Karpas-422 (cell line): ENCODE results near the gene AP5B1. TPM values are rescaled to one million over a fixed set of nuclear protein-coding genes. Genes with fewer than 3 reads are reported as not detected.
"Not testable (repeated sequence)": the region's sequence is repeated elsewhere in the genome, so short reads cannot be mapped to it uniquely, and the experiment has no call there.

Experiments used
- DNase-seq: peaks from one replicate; pipeline ENCODE4 v3.0.0-alpha.2; 2015
- H2AFZ ChIP-seq: fragments of 200-600 bp; sonication (generic); 2 replicates; pipeline ENCODE4 v1.6.1; 2014; ENCODE audit warnings: antibody characterized with exemption, low read length, mixed read lengths
- H3K27ac ChIP-seq: fragments of 200-600 bp; sonication (generic); 2 replicates; pipeline ENCODE4 v1.5.1; 2014; ENCODE audit warnings: mild to moderate bottlenecking, low read length, moderate library complexity
- H3K27me3 ChIP-seq: fragments of 200-600 bp; sonication (generic); 2 replicates; pipeline ENCODE4 v1.6.1; 2014; ENCODE audit warnings: low read length, mixed read lengths
- H3K36me3 ChIP-seq: fragments of 200-600 bp; sonication (generic); 2 replicates; pipeline ENCODE4 v1.6.1; 2014; ENCODE audit warnings: low read length, mixed read lengths; ENCODE audit not compliant: insufficient read depth
- H3K4me1 ChIP-seq: fragments of 200-600 bp; sonication (generic); 2 replicates; pipeline ENCODE4 v1.6.1; 2014; ENCODE audit warnings: mild to moderate bottlenecking, low read length, mixed read lengths
- H3K4me2 ChIP-seq: fragments of 200-600 bp; sonication (generic); 2 replicates; pipeline ENCODE4 v1.6.1; 2014; ENCODE audit warnings: low read length, low read depth, mild to moderate bottlenecking; ENCODE audit not compliant: poor library complexity, severe bottlenecking
- H3K4me3 ChIP-seq: fragments of 200-600 bp; sonication (generic); 2 replicates; pipeline ENCODE4 v1.5.1; 2014; ENCODE audit warnings: mild to moderate bottlenecking, antibody characterized with exemption, low read length, mixed read lengths
- H3K79me2 ChIP-seq: fragments of 200-600 bp; sonication (generic); 2 replicates; pipeline ENCODE4 v1.6.1; 2014; ENCODE audit warnings: mild to moderate bottlenecking, low read length, mixed read lengths
- H3K9ac ChIP-seq: fragments of 200-600 bp; sonication (generic); 2 replicates; pipeline ENCODE4 v1.6.0; 2014; ENCODE audit warnings: low read length
- H3K9me2 ChIP-seq: fragments of 200-600 bp; sonication (generic), shearing (Covaris generic); replicated peaks from 2 replicates; pipeline ENCODE4 v1.6.0; 2014; ENCODE audit warnings: mild to moderate bottlenecking, low read length, moderate library complexity; ENCODE audit not compliant: insufficient read depth
- H3K9me3 ChIP-seq: fragments of 300-700, 200-600 bp; sonication (generic); 2 replicates; pipeline ENCODE4 v1.6.1; 2014; ENCODE audit warnings: low read length, mixed read lengths
- H4K20me1 ChIP-seq: fragments of 200-600 bp; sonication (generic); 2 replicates; pipeline ENCODE4 v1.6.1; 2014; ENCODE audit warnings: mild to moderate bottlenecking, antibody characterized with exemption, low read length, low read depth; ENCODE audit not compliant: insufficient read depth
- total RNA-seq: library from RNA; depleted of rRNA; stranded (reverse); fragments of >200 nt; shearing (Covaris generic); gene quantifications from 2 replicates; pipeline ENCODE4 v1.2.3, GENCODE V29; 2014; ENCODE audit warnings: low replicate concordance

AP5B1 gene
- total RNA-seq, 1 experiment from 2014 or later, result 11.1 TPM

DNA sequence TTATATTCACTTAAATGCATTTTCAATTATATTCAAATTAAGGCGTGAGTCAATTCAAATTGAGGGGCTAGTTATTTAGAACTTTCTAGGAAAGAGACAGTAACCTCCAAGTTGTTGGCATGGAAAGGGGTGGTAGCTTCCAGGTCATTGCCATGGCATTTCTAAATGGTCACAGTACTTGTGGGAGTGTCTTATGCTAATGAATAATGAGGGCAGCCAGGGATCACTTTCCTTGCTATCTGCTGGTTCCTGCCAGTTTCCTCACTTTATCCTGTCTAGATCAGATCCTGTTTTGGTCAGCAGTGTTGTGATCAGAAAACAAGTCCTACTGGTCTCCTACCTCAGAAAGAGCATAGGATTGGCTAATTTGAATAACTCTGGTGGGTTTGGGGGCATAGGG lies 38.4 kb downstream of the AP5B1 start:
- Histone ChIP-seq H3K36me3 (no peaks in the 10 kb centered on the region), H3K79me2 (no peaks in the 10 kb centered on the region), H4K20me1 (no peaks in the 10 kb centered on the region), H3K4me1 (peaks cover 8% of the 10 kb centered on the region), H3K9me2 (no peaks in the 10 kb centered on the region), H2AFZ (no peak overlapping the region), H3K4me2 (no peak overlapping the region), H3K27me3 (no peaks in the 10 kb centered on the region), H3K27ac (no peak overlapping the region), H3K9ac (no peak overlapping the region), H3K9me3 (no peaks in the 10 kb centered on the region), H3K4me3 (no peak overlapping the region)
- DNase-seq, result no peak

DNA sequence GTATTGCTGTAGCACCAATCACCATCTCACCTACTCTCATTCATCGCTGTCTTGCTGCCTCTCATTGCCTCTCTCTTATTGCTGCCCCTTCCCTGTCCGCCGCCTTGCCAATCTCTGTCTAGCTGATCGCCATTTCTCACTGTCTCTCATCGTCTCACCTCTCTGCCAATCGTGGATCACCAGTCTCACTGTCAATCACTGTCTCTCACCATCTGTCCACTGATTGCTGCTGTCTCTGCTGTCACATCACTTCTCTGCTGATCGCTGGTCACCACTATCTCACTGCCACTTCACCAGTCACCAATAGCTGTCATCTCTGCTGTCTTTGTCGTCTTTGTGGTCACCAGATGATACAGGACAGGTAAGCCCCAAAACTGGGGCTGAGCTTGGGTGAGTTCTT lies 39.6 kb downstream of the AP5B1 start:
- H3K4me2 ChIP-seq, result no peak overlapping the region
- H3K27ac ChIP-seq, result no peak overlapping the region
- no peak for DNase-seq
- H3K4me1 ChIP-seq, result peaks cover 8% of the 10 kb centered on the region
- peaks cover 6% of the 10 kb centered on the region for H3K9me3 ChIP-seq
- H2AFZ ChIP-seq, result no peak overlapping the region
- H4K20me1 ChIP-seq, result no peaks in the 10 kb centered on the region
- H3K79me2 ChIP-seq, result no peaks in the 10 kb centered on the region
- H3K27me3 ChIP-seq, result 0 out of 2 replicates have a peak, but pooled peaks cover 4% of the 10 kb centered on the region
- H3K9me2 ChIP-seq, result no peaks in the 10 kb centered on the region
- H3K4me3 ChIP-seq, result no peak overlapping the region
- H3K36me3 ChIP-seq, result no peaks in the 10 kb centered on the region
- H3K9ac ChIP-seq, result no peak overlapping the region

DNA sequence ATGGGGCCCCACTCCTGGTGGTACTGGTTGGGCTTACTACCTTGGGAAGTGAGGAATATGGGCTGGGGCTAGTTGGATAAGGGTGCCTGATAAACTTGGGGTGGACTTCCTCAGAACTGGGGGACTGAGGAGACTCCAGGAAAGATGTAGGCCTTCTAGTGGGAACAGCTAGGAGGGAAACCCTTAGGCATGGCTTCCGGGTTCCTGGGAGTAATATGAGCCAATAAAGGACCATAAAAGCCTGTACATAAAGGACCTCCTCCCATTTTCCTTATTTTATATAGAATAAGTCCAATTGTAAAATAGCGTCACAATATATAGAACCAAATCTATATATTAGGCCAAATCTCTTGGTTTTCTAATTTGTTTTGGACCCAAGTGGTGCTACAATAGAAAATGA lies 41.8 kb downstream of the AP5B1 start:
- no peaks in the 10 kb centered on the region for H3K79me2 ChIP-seq
- no peaks in the 10 kb centered on the region for H3K36me3 ChIP-seq
- H3K27ac ChIP-seq, result no peak overlapping the region
- no peak overlapping the region for H3K9ac ChIP-seq
- H3K4me2 ChIP-seq, result no peak overlapping the region
- H3K4me3 ChIP-seq, result no peak overlapping the region
- H4K20me1 ChIP-seq, result no peaks in the 10 kb centered on the region
- H3K27me3 ChIP-seq, result 0 out of 2 replicates have a peak, but pooled peaks cover 4% of the 10 kb centered on the region
- H2AFZ ChIP-seq, result no peak overlapping the region
- H3K4me1 ChIP-seq, result no peaks in the 10 kb centered on the region
- no peaks in the 10 kb centered on the region for H3K9me2 ChIP-seq
- H3K9me3 ChIP-seq, result peaks cover 6% of the 10 kb centered on the region
- DNase-seq, result no peak

DNA sequence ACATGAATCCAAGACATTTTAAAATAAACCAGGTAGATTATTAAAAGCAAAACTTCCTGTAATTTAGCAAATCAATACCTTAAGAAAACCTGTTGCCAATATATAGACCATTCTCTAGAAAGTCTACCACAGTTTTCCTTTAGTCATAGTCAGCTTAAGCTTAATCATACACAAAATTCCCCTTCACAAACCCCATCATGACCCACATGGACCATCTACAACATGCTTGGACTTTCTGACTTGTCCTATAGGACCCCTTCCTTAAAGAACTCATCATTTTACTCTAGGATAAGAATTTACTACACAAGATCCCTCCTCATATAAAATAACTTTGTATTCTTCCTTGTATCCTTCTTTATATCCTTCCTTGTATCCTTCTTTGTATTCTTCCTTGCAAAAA lies 44.0 kb downstream of the AP5B1 start:
- Histone ChIP-seq H3K4me3 (no peak overlapping the region), H3K9me2 (no peaks in the 10 kb centered on the region), H3K36me3 (no peaks in the 10 kb centered on the region), H3K4me1 (no peaks in the 10 kb centered on the region), H3K9me3 (peaks cover 6% of the 10 kb centered on the region), H3K9ac (no peak overlapping the region), H3K27ac (no peak overlapping the region), H3K79me2 (no peaks in the 10 kb centered on the region), H3K4me2 (no peak overlapping the region), H2AFZ (no peak overlapping the region), H3K27me3 (0 out of 2 replicates have a peak, but pooled peaks cover 4% of the 10 kb centered on the region), H4K20me1 (no peaks in the 10 kb centered on the region)
- DNase-seq, result no peak

DNA sequence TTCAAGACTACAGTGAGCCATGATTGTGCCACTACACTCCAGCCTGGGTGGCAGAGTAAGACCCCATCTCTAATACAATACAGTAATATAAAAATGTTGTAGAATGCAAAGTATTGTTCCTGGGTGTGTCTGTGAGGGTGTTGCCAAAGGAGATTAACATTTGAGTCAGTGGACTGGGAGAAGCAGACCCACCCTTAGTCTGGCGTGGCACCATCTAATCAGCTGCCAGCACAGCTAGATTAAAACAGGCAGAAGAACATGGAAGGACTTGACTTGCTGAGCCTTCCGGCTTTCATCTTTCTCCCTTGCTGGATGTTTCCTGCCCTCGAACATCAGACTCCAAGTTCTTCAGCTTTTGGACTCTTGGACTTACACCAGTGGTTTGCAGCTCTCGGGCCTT lies 45.7 kb downstream of the AP5B1 start:
- H3K79me2 ChIP-seq, H3K36me3 ChIP-seq, H2AFZ ChIP-seq, H3K9me2 ChIP-seq, H3K4me1 ChIP-seq, H3K4me3 ChIP-seq, H4K20me1 ChIP-seq, H3K27ac ChIP-seq, DNase-seq, H3K4me2 ChIP-seq, H3K9me3 ChIP-seq, H3K9ac ChIP-seq, H3K27me3 ChIP-seq: not testable (repeated sequence)

DNA sequence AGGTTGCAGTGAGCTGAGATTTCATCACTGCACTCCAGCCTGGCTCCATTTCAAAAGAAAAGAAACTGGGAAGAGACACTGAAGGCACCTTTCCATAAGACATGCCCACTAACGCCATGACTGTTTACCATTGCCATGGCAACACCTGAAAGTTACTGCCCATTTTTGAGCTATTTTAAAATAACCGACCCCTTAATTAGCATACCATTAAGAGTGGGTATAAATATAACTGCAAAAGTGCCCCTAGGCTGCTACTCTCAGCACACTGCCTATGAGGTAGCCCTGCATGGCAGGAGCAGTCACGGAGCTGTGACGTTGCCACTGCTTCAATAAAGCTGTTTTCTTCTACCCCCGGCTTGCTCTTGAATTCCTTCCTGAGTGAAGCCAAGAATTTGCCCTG lies 50.3 kb downstream of the AP5B1 start:
- Histone ChIP-seq H3K9me2 (no peaks in the 10 kb centered on the region), H3K9me3 (no peaks in the 10 kb centered on the region), H3K27me3 (no peaks in the 10 kb centered on the region), H3K4me1 (peaks cover 4% of the 10 kb centered on the region; the same call in 1 of the 2 replicates), H3K4me3 (no peak overlapping the region), H3K36me3 (no peaks in the 10 kb centered on the region), H2AFZ (no peak overlapping the region), H3K27ac (no peak overlapping the region), H3K4me2 (no peak overlapping the region), H3K79me2 (no peaks in the 10 kb centered on the region), H4K20me1 (no peaks in the 10 kb centered on the region), H3K9ac (no peak overlapping the region)
- peak; percentile 45 for DNase-seq

DNA sequence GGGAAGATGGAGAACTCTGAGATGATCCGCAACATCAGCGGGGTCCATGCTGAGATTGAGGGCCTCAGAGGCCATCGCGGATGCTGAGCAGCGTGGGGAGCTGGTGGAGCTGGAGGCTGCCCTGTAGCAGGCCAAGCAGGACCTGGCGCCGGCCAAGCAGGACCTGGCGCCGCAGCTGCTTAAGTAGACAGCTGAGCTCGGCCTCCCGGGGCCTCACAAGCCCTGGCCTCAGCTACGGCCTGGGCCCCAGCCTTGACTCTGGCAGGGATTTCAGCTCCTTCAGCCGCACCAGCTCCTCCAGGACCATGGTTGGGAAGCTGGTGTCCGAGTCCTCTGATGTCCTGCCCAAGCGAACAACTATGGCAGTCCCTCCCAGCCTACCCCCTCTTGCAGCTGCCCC lies 52.9 kb downstream of the AP5B1 start:
- no peak overlapping the region for H3K27ac ChIP-seq
- no peak for DNase-seq
- no peaks in the 10 kb centered on the region for H3K9me3 ChIP-seq
- no peak overlapping the region for H3K4me3 ChIP-seq
- H3K4me2 ChIP-seq, result no peak overlapping the region
- no peaks in the 10 kb centered on the region for H3K9me2 ChIP-seq
- H3K4me1 ChIP-seq, result peaks cover 4% of the 10 kb centered on the region; the same call in 1 of the 2 replicates
- no peaks in the 10 kb centered on the region for H3K27me3 ChIP-seq
- H3K9ac ChIP-seq, result no peak overlapping the region
- no peak overlapping the region for H2AFZ ChIP-seq
- H3K36me3 ChIP-seq, result no peaks in the 10 kb centered on the region
- H3K79me2 ChIP-seq, result no peaks in the 10 kb centered on the region
- H4K20me1 ChIP-seq, result no peaks in the 10 kb centered on the region

DNA sequence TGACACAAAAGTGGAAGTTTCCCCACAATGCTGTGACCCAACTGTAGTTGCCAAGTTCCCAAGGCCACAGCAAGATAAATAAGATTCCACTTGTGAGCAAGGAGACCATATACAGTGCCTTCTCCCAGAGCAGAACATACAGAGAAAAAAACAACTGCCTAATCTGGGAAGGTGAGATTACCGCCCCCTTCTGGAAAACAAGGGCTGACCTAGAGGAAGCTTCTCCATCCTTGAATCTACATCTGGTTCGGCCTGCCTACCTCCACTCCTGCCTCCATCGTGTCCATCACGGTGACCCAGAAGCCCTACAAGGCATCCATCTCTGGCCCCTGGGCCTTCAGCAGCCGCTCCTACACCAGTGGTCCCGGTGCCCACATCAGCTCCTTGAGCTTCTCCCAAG lies 54.1 kb downstream of the AP5B1 start:
- Histone ChIP-seq H3K4me1 (peaks cover 4% of the 10 kb centered on the region; the same call in 1 of the 2 replicates), H3K27me3 (no peaks in the 10 kb centered on the region), H3K9me3 (no peaks in the 10 kb centered on the region), H3K9me2 (no peaks in the 10 kb centered on the region), H2AFZ (peak overlapping the region; percentile 26; the same call in 1 of the 2 replicates), H3K27ac (no peak overlapping the region), H3K36me3 (no peaks in the 10 kb centered on the region), H3K4me3 (no peak overlapping the region), H3K79me2 (no peaks in the 10 kb centered on the region), H3K9ac (no peak overlapping the region), H3K4me2 (no peak overlapping the region), H4K20me1 (no peaks in the 10 kb centered on the region)
- DNase-seq, result peak; percentile 55
